ENCODE data around the gene OGA. TPM values are rescaled to one million over a fixed set of nuclear protein-coding genes. Genes with fewer than 3 reads are reported as not detected.

The OGA gene
- total and polyA plus RNA-seq, 2 of the 8 experiments (the other 6 are each of a cell fraction or from before 2014, with no cell fraction given) = 31.2 to 107 TPM

DNA sequence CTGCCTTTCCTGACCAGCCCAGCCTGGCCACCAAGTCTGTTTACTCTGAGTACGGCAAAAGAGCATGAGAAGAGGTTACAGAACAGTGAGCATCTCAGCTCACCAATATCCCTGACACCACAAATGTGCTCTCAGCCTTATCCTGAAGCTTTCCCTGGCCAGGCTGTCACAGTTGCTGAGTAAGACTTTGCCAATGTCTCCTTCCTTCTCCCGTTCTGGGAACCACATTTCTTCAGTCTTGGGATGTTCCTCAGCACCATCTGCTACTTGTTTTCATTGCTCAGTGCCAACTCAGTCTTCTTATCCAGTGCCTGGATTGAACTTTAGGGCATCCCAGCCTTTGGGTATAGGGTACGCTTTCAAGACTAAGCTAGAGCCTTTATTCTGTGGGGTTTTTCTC, 32.5 kb upstream of the OGA start:
- CTCF ChIA-PET (ENCODE audit: partially characterized antibody) = interaction anchor here (1.0 to 3.7 kb wide), 4 partner anchors 9 to 207 kb away, joined by 3 to 22 read pairs (median 9); no protein-coding TSS in a partner anchor
- Histone ChIP-seq H4K20me1 (replicated peaks in 1 of 2; ENCODE audit: control insufficient read depth in 1 of 2, insufficient read depth in 2 of 2, low read length in 2 of 2) (peaks cover 0 to 2% of the 10 kb centered on the region in 2 experiments), H2BK5ac (ENCODE audit: low read depth, low read length) (no peak overlapping the region), H3K14ac (ENCODE audit: insufficient read length) (no peak overlapping the region), H3K4ac (replicated peaks; ENCODE audit: insufficient read length, low read depth, low read length) (no peak overlapping the region), H2BK20ac (ENCODE audit: low read length) (no peak overlapping the region), H3K79me2 (ENCODE audit: control insufficient read depth in 1 of 2, insufficient read depth in 2 of 2, low read length in 2 of 2) (no peaks in the 10 kb centered on the region), H2AK5ac (ENCODE audit: low read depth, low read length) (no peak overlapping the region), H3K4me3 (ENCODE audit: extremely low read depth in 1 of 4, insufficient read depth in 2 of 4, low read depth in 3 of 4, low read length in 4 of 4) (no peak overlapping the region), H4K8ac (ENCODE audit: extremely low read depth, insufficient read depth, low read length) (no peak overlapping the region), H2BK120ac (replicated peaks; ENCODE audit: low read depth, low read length) (no peak overlapping the region), H3K4me2 (ENCODE audit: insufficient read depth in 1 of 2, low read depth in 2 of 2, low read length in 2 of 2) (no peak overlapping the region), H3K23ac (ENCODE audit: insufficient read length) (no peak overlapping the region), H3K36me3 (ENCODE audit: control insufficient read depth in 2 of 4, insufficient read depth in 4 of 4, low read length in 3 of 4) (no peaks in the 10 kb centered on the region), H2AFZ (ENCODE audit: low read length) (no peak overlapping the region), H3K23me2 (ENCODE audit: low read depth, low read length) (no peaks in the 10 kb centered on the region), H4K5ac (ENCODE audit: insufficient read length, low read depth, low read length) (no peak overlapping the region), H3K27ac (ENCODE audit: low read depth, low read length) (no peak overlapping the region), H3K9ac (replicated peaks in 1 of 4; ENCODE audit: extremely low read depth in 1 of 4, low read depth in 3 of 4, low read length in 3 of 4) (no peak overlapping the region), H3K4me1 (replicated peaks in 1 of 4; ENCODE audit: control insufficient read depth in 3 of 4, insufficient read depth in 4 of 4, low read length in 3 of 4) (peaks cover 0 to 9% (median 0%) of the 10 kb centered on the region in 4 experiments; a peak in 1 of 7 replicates), H3K9me3 (ENCODE audit: insufficient read depth in 2 of 2, low read depth in 1 of 2, low read length in 1 of 2) (no peaks in the 10 kb centered on the region), H2BK12ac (ENCODE audit: low read depth, low read length) (no peak overlapping the region), H2BK15ac (ENCODE audit: low read length) (no peak overlapping the region), H4K91ac (replicated peaks; ENCODE audit: insufficient read length, low read length) (no peak overlapping the region), H3K18ac (ENCODE audit: extremely low read depth, low read length) (no peak overlapping the region), H3K79me1 (ENCODE audit: low read depth, low read length) (no peaks in the 10 kb centered on the region; the same call in 1 of the 2 replicates), H3K27me3 (replicated peaks in 1 of 4; ENCODE audit: control insufficient read depth in 3 of 4, extremely low read depth in 1 of 4, insufficient read depth in 3 of 4, low read length in 3 of 4) (no peaks in the 10 kb centered on the region; a peak in 1 of 7 replicates), H3K56ac (replicated peaks; ENCODE audit: insufficient read length, low read depth, low read length) (no peak overlapping the region)
- TF ChIP-seq RXRA (IDR thresholded peaks at IDR 0.05; ENCODE audit: insufficient read depth, low read depth, low read length) (no peak), EGR1 (IDR thresholded peaks at IDR 0.05; ENCODE audit: borderline replicate concordance, low read depth, low read length) (no peak), JUND (IDR thresholded peaks at IDR 0.05; ENCODE audit: low read length) (no peak), SP1 (IDR thresholded peaks at IDR 0.05; ENCODE audit: low read depth, low read length) (no peak), SUZ12 (IDR thresholded peaks at IDR 0.05; ENCODE audit: low read length) (no peak), ATF3 (IDR thresholded peaks at IDR 0.05; ENCODE audit: insufficient read depth, low read depth, low read length) (no peak), RFX5 (IDR thresholded peaks at IDR 0.05; ENCODE audit: borderline replicate concordance, low read depth, low read length) (no peak), SIN3A (conservative IDR thresholded peaks at IDR 0.05 in 1 of 2, IDR thresholded peaks at IDR 0.05 in 1 of 2; ENCODE audit: low read depth in 1 of 2, low read length in 2 of 2) (no peak), RBBP5 (IDR thresholded peaks at IDR 0.05; ENCODE audit: borderline replicate concordance, low read depth, low read length) (no peak)
- TF ChIP-seq, protein P1, sequence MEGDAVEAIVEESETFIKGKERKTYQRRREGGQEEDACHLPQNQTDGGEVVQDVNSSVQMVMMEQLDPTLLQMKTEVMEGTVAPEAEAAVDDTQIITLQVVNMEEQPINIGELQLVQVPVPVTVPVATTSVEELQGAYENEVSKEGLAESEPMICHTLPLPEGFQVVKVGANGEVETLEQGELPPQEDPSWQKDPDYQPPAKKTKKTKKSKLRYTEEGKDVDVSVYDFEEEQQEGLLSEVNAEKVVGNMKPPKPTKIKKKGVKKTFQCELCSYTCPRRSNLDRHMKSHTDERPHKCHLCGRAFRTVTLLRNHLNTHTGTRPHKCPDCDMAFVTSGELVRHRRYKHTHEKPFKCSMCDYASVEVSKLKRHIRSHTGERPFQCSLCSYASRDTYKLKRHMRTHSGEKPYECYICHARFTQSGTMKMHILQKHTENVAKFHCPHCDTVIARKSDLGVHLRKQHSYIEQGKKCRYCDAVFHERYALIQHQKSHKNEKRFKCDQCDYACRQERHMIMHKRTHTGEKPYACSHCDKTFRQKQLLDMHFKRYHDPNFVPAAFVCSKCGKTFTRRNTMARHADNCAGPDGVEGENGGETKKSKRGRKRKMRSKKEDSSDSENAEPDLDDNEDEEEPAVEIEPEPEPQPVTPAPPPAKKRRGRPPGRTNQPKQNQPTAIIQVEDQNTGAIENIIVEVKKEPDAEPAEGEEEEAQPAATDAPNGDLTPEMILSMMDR (IDR thresholded peaks at IDR 0.05; ENCODE audit: control extremely low read depth in 1 of 3, insufficient read depth in 1 of 3, low read depth in 1 of 3, low read length in 3 of 3) = no peak
- FAIRE-seq (no peak), DNase-seq (ENCODE audit: low read depth in 1 of 2, low spot score in 2 of 2) (no peak)
- POLR2A ChIA-PET (ENCODE audit: partially characterized antibody) = no interaction called here
- 87% methylated on average over 3 of the region's 3 CpGs; no CpG with 5 or more reads in 1 of the 2 experiments for WGBS, 2 experiments (ENCODE audit: extremely low coverage in 1 of 2, insufficient coverage in 1 of 2, insufficient read length in 1 of 2, insufficient replicate concordance in 2 of 2, low coverage in 1 of 2, low lambda C conversion rate in 2 of 2, missing lambda C conversion rate in 1 of 2)

Measured in H1 (cell line).